ENCODE data around the gene TMEM214. TPM values are rescaled to one million over a fixed set of nuclear protein-coding genes. Genes with fewer than 3 reads are reported as not detected.
A peak's percentile ranks its signal among the peaks of the same experiment; 100 is the strongest.

TMEM214 gene
- total and polyA plus RNA-seq, 2 of the 8 experiments (the other 6 are each of a cell fraction or from before 2014, with no cell fraction given): 49.7 to 71.0 TPM

DNA sequence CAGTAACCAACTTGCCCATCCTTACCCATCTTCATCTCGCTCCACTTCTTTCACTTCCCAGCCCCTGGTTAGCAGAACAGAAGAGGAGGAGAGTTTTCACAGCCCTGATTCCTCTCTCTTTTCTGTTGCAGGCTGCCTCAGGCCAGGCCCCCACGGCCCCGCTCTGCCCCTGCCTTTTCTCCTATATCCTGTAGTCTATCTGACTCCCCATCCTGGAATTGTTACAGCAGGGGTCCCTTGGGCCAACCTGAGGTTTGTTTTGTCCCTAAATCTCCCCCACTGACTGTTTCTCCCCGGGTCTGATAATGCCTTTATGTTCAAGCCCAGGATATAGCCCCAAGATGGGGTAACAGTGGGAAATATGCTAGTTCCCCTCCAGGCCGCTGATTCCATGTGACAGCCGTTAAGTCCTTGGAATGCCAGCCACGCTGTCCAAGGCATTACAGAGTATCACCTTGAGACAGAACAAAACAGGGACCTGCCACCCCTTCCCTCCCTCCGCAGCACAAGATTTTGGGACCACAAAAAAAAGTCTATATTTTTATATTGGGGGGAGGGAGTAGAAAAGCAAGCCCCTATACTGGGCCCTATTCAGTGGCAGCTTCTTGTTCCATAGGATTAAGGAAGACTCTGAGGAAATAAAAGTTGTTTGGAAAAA, 37.3 kb downstream of the TMEM214 start:
- Histone ChIP-seq H3K18ac (ENCODE audit: extremely low read depth, low read length) (no peak overlapping the region), H2BK120ac (replicated peaks; ENCODE audit: low read depth, low read length) (no peak overlapping the region), H4K20me1 (replicated peaks in 1 of 2; ENCODE audit: control insufficient read depth in 1 of 2, insufficient read depth in 2 of 2, low read length in 2 of 2) (peaks cover 3 to 6% of the 10 kb centered on the region in 2 experiments), H3K4ac (replicated peaks; ENCODE audit: insufficient read length, low read depth, low read length) (no peak overlapping the region), H2AFZ (ENCODE audit: low read length) (no peak overlapping the region), H3K56ac (replicated peaks; ENCODE audit: insufficient read length, low read depth, low read length) (no peak overlapping the region), H3K14ac (ENCODE audit: insufficient read length) (no peak overlapping the region), H3K79me2 (ENCODE audit: control insufficient read depth in 1 of 2, insufficient read depth in 2 of 2, low read length in 2 of 2) (peaks cover 0 to 12% of the 10 kb centered on the region in 2 experiments; a peak in 3 of 4 replicates), H3K36me3 (ENCODE audit: control insufficient read depth in 2 of 4, insufficient read depth in 4 of 4, low read length in 3 of 4) (peaks cover 10 to 34% (median 16%) of the 10 kb centered on the region in 4 experiments; a peak in 7 of 8 replicates), H4K5ac (ENCODE audit: insufficient read length, low read depth, low read length) (no peak overlapping the region), H2BK20ac (ENCODE audit: low read length) (no peak overlapping the region), H3K23ac (ENCODE audit: insufficient read length) (no peak overlapping the region), H3K4me2 (ENCODE audit: insufficient read depth in 1 of 2, low read depth in 2 of 2, low read length in 2 of 2) (peak overlapping the region; percentile 94 to 99), H2BK5ac (ENCODE audit: low read depth, low read length) (no peak overlapping the region), H3K79me1 (ENCODE audit: low read depth, low read length) (peaks cover 12% of the 10 kb centered on the region; the same call in 1 of the 2 replicates), H2BK15ac (ENCODE audit: low read length) (no peak overlapping the region), H3K4me3 (ENCODE audit: extremely low read depth in 1 of 4, insufficient read depth in 2 of 4, low read depth in 3 of 4, low read length in 4 of 4) (peak overlapping the region; percentile 82 to 99 (median 93); a peak in 6 of 8 replicates), H3K4me1 (replicated peaks in 1 of 4; ENCODE audit: control insufficient read depth in 3 of 4, insufficient read depth in 4 of 4, low read length in 3 of 4) (peaks cover 0 to 7% (median 4%) of the 10 kb centered on the region in 4 experiments; a peak in 5 of 7 replicates), H2AK5ac (ENCODE audit: low read depth, low read length) (no peak overlapping the region), H3K9ac (replicated peaks in 1 of 4; ENCODE audit: extremely low read depth in 1 of 4, low read depth in 3 of 4, low read length in 3 of 4) (no peak overlapping the region), H3K23me2 (ENCODE audit: low read depth, low read length) (peaks cover 14% of the 10 kb centered on the region; the same call in 1 of the 2 replicates), H2BK12ac (ENCODE audit: low read depth, low read length) (no peak overlapping the region), H4K91ac (replicated peaks; ENCODE audit: insufficient read length, low read length) (no peak overlapping the region), H4K8ac (ENCODE audit: extremely low read depth, insufficient read depth, low read length) (no peak overlapping the region), H3K9me3 (ENCODE audit: insufficient read depth in 2 of 2, low read depth in 1 of 2, low read length in 1 of 2) (no peaks in the 10 kb centered on the region), H3K27ac (ENCODE audit: low read depth, low read length) (no peak overlapping the region), H3K27me3 (replicated peaks in 1 of 4; ENCODE audit: control insufficient read depth in 3 of 4, extremely low read depth in 1 of 4, insufficient read depth in 3 of 4, low read length in 3 of 4) (no peaks in the 10 kb centered on the region)
- no peak for FAIRE-seq
- 91% methylated on average over 8 of the region's 8 CpGs; no CpG with 5 or more reads in 1 of the 2 experiments for WGBS, 2 experiments (ENCODE audit: extremely low coverage in 1 of 2, insufficient coverage in 1 of 2, insufficient read length in 1 of 2, insufficient replicate concordance in 2 of 2, low coverage in 1 of 2, low lambda C conversion rate in 2 of 2, missing lambda C conversion rate in 1 of 2)
- POLR2A ChIA-PET (ENCODE audit: partially characterized antibody): interaction anchor here (0.5 to 18.5 kb wide), 3 partner anchors 13 to 124 kb away, joined by 5 to 441 read pairs (median 63); partner anchors contain the start of gene AGBL5
- CTCF ChIA-PET (ENCODE audit: partially characterized antibody): interaction anchor here (1.6 kb wide), 1 partner anchor 11 kb away, joined by 3 read pairs; no protein-coding TSS in a partner anchor
- no peak for DNase-seq (ENCODE audit: low read depth in 1 of 2, low spot score in 2 of 2)
- no peak for TF ChIP-seq CTBP2 (IDR thresholded peaks at IDR 0.05; ENCODE audit: borderline replicate concordance, insufficient read depth, insufficient read length, low read length)

Measured in H1 (cell line).